B cell (primary cell): ENCODE data around the gene AZGP1. TPM values are rescaled to one million over a fixed set of nuclear protein-coding genes. Genes with fewer than 3 reads are reported as not detected.
A peak's percentile ranks its signal among the peaks of the same experiment; 100 is the strongest.

Experiments used
- ATAC-seq: fragments of 200-7000 bp; cut with Tn5 transposase; one replicate; pipeline ENCODE4 v1.10.0; 2021; ENCODE audit warnings: low read depth, mild to moderate bottlenecking, moderate number of reproducible peaks, moderate library complexity
- CTCF ChIA-PET: fragments of 350-600 bp; sonication (Branson Sonifier 250); formaldehyde crosslinking; loops from one replicate; lab custom pipeline; 2021; ENCODE audit warnings: antibody characterized with exemption, inconsistent platforms; lab: Charles Lee
- POLR2A ChIA-PET: fragments of 350-600 bp; sonication (Branson Sonifier 250); formaldehyde crosslinking; loops from one replicate; lab custom pipeline; 2021; ENCODE audit warnings: antibody characterized with exemption; lab: Charles Lee
- DNase-seq: peaks from one replicate; pipeline ENCODE4 v3.0.0; 2013
- H2AFZ ChIP-seq: 2 replicates; pipeline ENCODE4 v1.6.1; 2012; ENCODE audit warnings: mild to moderate bottlenecking, low read depth, low read length; ENCODE audit not compliant: insufficient read depth, poor library complexity, severe bottlenecking
- H3K27ac ChIP-seq, 2 donors: 1 replicate in 1 of 2; 2 replicates in 1 of 2; pipeline ENCODE4 v1.5.1; 2012 to 2013; ENCODE audit warnings: low read length in 2 of 2, mild to moderate bottlenecking in 2 of 2, moderate library complexity in 1 of 2
- H3K27me3 ChIP-seq, 4 experiments: fragments of 200-600 bp in 1 of 4; sonication (generic) in 1 of 4; replicated peaks in 1 of 4; 1 replicate in 2 of 4; 2 replicates in 2 of 4; pipeline versions ENCODE4 v1.6.1 to v1.7.0; 2013 to 2016; ENCODE audit warnings: low read length in 3 of 4, mild to moderate bottlenecking in 2 of 4, mixed read lengths in 1 of 4, moderate library complexity in 1 of 4; ENCODE audit not compliant: insufficient read depth in 4 of 4, control insufficient read depth in 3 of 4; ENCODE audit errors: control extremely low read depth in 1 of 4
- H3K36me3 ChIP-seq, 2 experiments: replicated peaks in 1 of 2; 1 replicate in 1 of 2; 2 replicates in 1 of 2; pipeline versions ENCODE4 v1.6.1 to v1.7.1; 2013; ENCODE audit warnings: low read length in 1 of 2; ENCODE audit not compliant: insufficient read depth in 2 of 2, control insufficient read depth in 1 of 2; ENCODE audit errors: control extremely low read depth in 1 of 2, extremely low read depth in 1 of 2
- H3K4me1 ChIP-seq, 2 donors: fragments of 200-600 bp in 1 of 2; sonication (generic) in 1 of 2; 1 replicate in 1 of 2; 2 replicates in 1 of 2; pipeline versions ENCODE4 v1.5.1 to v1.6.1; 2013 to 2017; ENCODE audit warnings: low read length in 2 of 2; ENCODE audit not compliant: control insufficient read depth in 2 of 2, insufficient read depth in 2 of 2
- H3K4me2 ChIP-seq: replicated peaks from 2 replicates; pipeline ENCODE3; 2012; ENCODE audit warnings: mild to moderate bottlenecking, low read depth, low read length; ENCODE audit not compliant: poor library complexity, severe bottlenecking
- H3K4me3 ChIP-seq, 5 experiments: fragments of 200-600 bp in 1 of 5; sonication (generic) in 1 of 5; 1 replicate in 3 of 5; 2 replicates in 2 of 5; pipeline versions ENCODE4 v1.5.1 to v1.7.0; 2011 to 2016; ENCODE audit warnings: low read length in 4 of 5, mild to moderate bottlenecking in 4 of 5, low read depth in 2 of 5, control low read depth in 1 of 5, moderate library complexity in 1 of 5; ENCODE audit not compliant: insufficient read depth in 1 of 5; ENCODE audit errors: control extremely low read depth in 1 of 5, extremely low read depth in 1 of 5
- H3K79me2 ChIP-seq: fragments of 200-600 bp; sonication (generic); one replicate; pipeline ENCODE4 v1.6.0; 2016; ENCODE audit warnings: low read length; ENCODE audit not compliant: control insufficient read depth, insufficient read depth
- H3K9ac ChIP-seq: fragments of 200-600 bp; sonication (generic); 2 replicates; pipeline ENCODE4 v1.6.1; 2017; ENCODE audit warnings: mild to moderate bottlenecking, low read length, moderate library complexity
- H3K9me3 ChIP-seq, 3 donors: one replicate each; pipeline versions ENCODE4 v1.6.1 to v1.7.1; 2013; ENCODE audit warnings: low read length in 2 of 3; ENCODE audit not compliant: control insufficient read depth in 2 of 3, insufficient read depth in 1 of 3; ENCODE audit errors: control extremely low read depth in 1 of 3
- H4K20me1 ChIP-seq: 2 replicates; pipeline ENCODE4 v1.6.0; 2012; ENCODE audit warnings: mild to moderate bottlenecking, low read length; ENCODE audit not compliant: insufficient read depth, control insufficient read depth, poor library complexity, severe bottlenecking
- H3K27ac Mint-ChIP-seq: one replicate; pipeline ENCODE4 v1.8.0; 2021; ENCODE audit warnings: mixed read lengths
- H3K27me3 Mint-ChIP-seq: one replicate; pipeline ENCODE4 v1.8.0; 2021; ENCODE audit warnings: mixed read lengths
- H3K4me1 Mint-ChIP-seq: one replicate; pipeline ENCODE4 v1.8.0; 2021; ENCODE audit warnings: mixed read lengths
- H3K4me3 Mint-ChIP-seq: one replicate; pipeline ENCODE4 v1.8.0; 2021; ENCODE audit warnings: mixed read lengths
- H3K9me3 Mint-ChIP-seq: one replicate; pipeline ENCODE4 v1.8.0; 2022; ENCODE audit warnings: mixed read lengths; ENCODE audit not compliant: insufficient read depth
- CTCF ChIP-seq: fragments of 200-600 bp; IDR thresholded peaks from one replicate; pipeline ENCODE4 v1.8.0; 2022; ENCODE audit warnings: antibody characterized with exemption, mild to moderate bottlenecking
- EZH2 ChIP-seq: IDR thresholded peaks from 2 replicates; pipeline ENCODE4 v1.6.1; 2012; ENCODE audit warnings: borderline replicate concordance, low read depth, mild to moderate bottlenecking, moderate library complexity, low read length; ENCODE audit not compliant: insufficient read depth, poor library complexity, severe bottlenecking
- WGBS: methylation state at CpG from one replicate; pipeline ENCODE4 v1.1.5; 2013; ENCODE audit warnings: missing lambda C conversion rate; ENCODE audit not compliant: insufficient coverage; 5-methylcytosine and 5-hydroxymethylcytosine counted together
- intact Hi-C: fragments of 100-400 bp; cut with micrococcal nuclease; formaldehyde crosslinking; loops from one replicate; pipeline ENCODE4 v1.10.0; 2022
- polyA plus RNA-seq: library from polyadenylated mRNA; depleted of rRNA; stranded (reverse); fragments of >200 nt; gene quantifications from 2 replicates; pipeline ENCODE4 v1.2.3, GENCODE V29; 2012
- small RNA-seq: library from RNA; depleted of rRNA; stranded (forward); fragments of <200 nt; gene quantifications from one replicate; pipeline ENCODE3, GENCODE V24; 2012; ENCODE audit warnings: low replicate concordance, low read depth; ENCODE audit not compliant: insufficient read length
- total RNA-seq, 2 donors: library from RNA; stranded (reverse); fragments of 120-200 nt in 1 of 2; gene quantifications; 1 replicate in 1 of 2; 2 replicates in 1 of 2; pipeline versions ENCODE4 v1.2.3 to v1.2.4, GENCODE V29; 2013 to 2022

Gene AZGP1
- total and polyA plus RNA-seq, 2 donors (not counting 1 experiment from before 2014, with no cell fraction given), result not detected

- Histone ChIP-seq H3K4me3 (peak within 1 kb of the TSS; percentile 65 to 89 (median 78)), H3K27ac (peak within 1 kb of the TSS; percentile 81 to 93), H3K9ac (peak within 1 kb of the TSS; percentile 89), H3K4me2 (peak within 1 kb of the TSS; percentile 80), H3K9me3 (peaks cover 0 to 4% (median 0%) of the 10 kb centered on the region in 3 donors), H3K79me2 (peaks cover 58% of the 10 kb centered on the region), H3K36me3 (peaks cover 0 to 20% of the 10 kb centered on the region in 2 experiments), H2AFZ (peak within 1 kb of the TSS; percentile 97), H3K4me1 (peaks cover 32 to 35% of the 10 kb centered on the region in 2 donors), H3K27me3 (no peaks in the 10 kb centered on the region), H4K20me1 (peaks cover 7% of the 10 kb centered on the region)
- ATAC-seq, result peak; percentile 97
- H3K4me1 Mint-ChIP-seq, result peaks cover 47% of the 10 kb centered on the region
- H3K27me3 Mint-ChIP-seq, result peaks cover 6% of the 10 kb centered on the region
- intact Hi-C loops, result loop anchor here (1.0 to 2.0 kb wide), 5 partner anchors 96 to 360 kb away; partner anchors contain the start of genes ZKSCAN1, ZNF3, ZNF655 and ZSCAN21
- POLR2A ChIA-PET, result interaction anchor here (0.5 to 1.2 kb wide), 8 partner anchors 13 to 509 kb away, joined by 3 to 8 read pairs (median 4); partner anchors contain the start of genes AP4M1, MCM7, ZCWPW1 and ZSCAN21
- peak; percentile 92 for DNase-seq
- H3K4me3 Mint-ChIP-seq, result peak within 1 kb of the TSS; percentile 96
- WGBS, result 2% methylated on average over 81 of the region's 81 CpGs
- no peaks in the 10 kb centered on the region for H3K9me3 Mint-ChIP-seq
- TF ChIP-seq EZH2, result no peak
- TF ChIP-seq CTCF, result peak; percentile 21
- CTCF ChIA-PET, result interaction anchor here (0.7 to 9.2 kb wide), 11 partner anchors 9 to 786 kb away, joined by 3 to 94 read pairs (median 3); partner anchors contain the start of genes POP7 and ZSCAN25
- peak within 1 kb of the TSS; percentile 97 for H3K27ac Mint-ChIP-seq
Observed at GRCh38 chr7:99918959-99919813, 56.6 kb downstream of the AZGP1 start, which contains the start of gene TRIM4. Gene TRIM4 (minus strand): TSS chr7:99919530. CDS start chr7:99919401, 129 bp downstream.

Small RNA genes lying within 50 kb of the gene (small RNA-seq; reads per million reads assigned to genes)
- gene RF00019, result not detected
- not detected for gene RF00561

Other genes starting within 250 kb of the AZGP1 start
- gene CYP3A7, start 240.8 kb downstream of the AZGP1 start, total RNA-seq, result not detected in 2 replicates
- gene CYP3A7, start 240.8 kb downstream of the AZGP1 start, polyA plus RNA-seq, result not detected in 2 replicates
- gene CYP3A4, start 191.8 kb downstream of the AZGP1 start, total RNA-seq, result not detected in 2 replicates
- gene CYP3A4, start 191.8 kb downstream of the AZGP1 start, polyA plus RNA-seq, result not detected in 2 replicates
- gene CYP3A43, start 148.0 kb downstream of the AZGP1 start, total RNA-seq, result not detected in 2 replicates
- gene CYP3A43, start 148.0 kb downstream of the AZGP1 start, polyA plus RNA-seq, result not detected in 2 replicates
- gene OR2AE1, start 99.0 kb downstream of the AZGP1 start, total RNA-seq, result 1.2 and 1.3 TPM in 2 replicates
- gene OR2AE1, start 99.0 kb downstream of the AZGP1 start, polyA plus RNA-seq, result 0.22 and 0.43 TPM in 2 replicates
- gene TRIM4, start 56.5 kb downstream of the AZGP1 start, total RNA-seq, result 56.7 and 58.1 TPM in 2 replicates
- gene TRIM4, start 56.5 kb downstream of the AZGP1 start, polyA plus RNA-seq, result 14.2 and 15.1 TPM in 2 replicates
- gene GJC3, start 46.4 kb downstream of the AZGP1 start, total RNA-seq, result not detected in 2 replicates
- not detected in 2 replicates for gene GJC3, start 46.4 kb downstream of the AZGP1 start, polyA plus RNA-seq
- 89.3 and 97.4 TPM in 2 replicates for gene ZKSCAN1, start 39.6 kb upstream of the AZGP1 start, total RNA-seq
- 12.9 and 14.0 TPM in 2 replicates for gene ZKSCAN1, start 39.6 kb upstream of the AZGP1 start, polyA plus RNA-seq
- gene ZSCAN21, start 73.7 kb upstream of the AZGP1 start, total RNA-seq, result 12.9 and 13.2 TPM in 2 replicates
- 6.7 and 8.3 TPM in 2 replicates for gene ZSCAN21, start 73.7 kb upstream of the AZGP1 start, polyA plus RNA-seq
- 44.8 and 48.5 TPM in 2 replicates for gene ZNF3, start 105.7 kb upstream of the AZGP1 start, total RNA-seq
- gene ZNF3, start 105.7 kb upstream of the AZGP1 start, polyA plus RNA-seq, result 19.2 and 21.5 TPM in 2 replicates
- 75.1 and 79.6 TPM in 2 replicates for gene COPS6, start 112.9 kb upstream of the AZGP1 start, total RNA-seq
- 68.6 and 76.5 TPM in 2 replicates for gene COPS6, start 112.9 kb upstream of the AZGP1 start, polyA plus RNA-seq
- gene MCM7, start 125.4 kb upstream of the AZGP1 start, total RNA-seq, result 147 and 154 TPM in 2 replicates
- gene MCM7, start 125.4 kb upstream of the AZGP1 start, polyA plus RNA-seq, result 171 and 190 TPM in 2 replicates
- gene AP4M1, start 125.6 kb upstream of the AZGP1 start, total RNA-seq, result 17.6 and 18.3 TPM in 2 replicates
- 7.7 and 9.0 TPM in 2 replicates for gene AP4M1, start 125.6 kb upstream of the AZGP1 start, polyA plus RNA-seq
- gene TAF6, start 143.3 kb upstream of the AZGP1 start, total RNA-seq, result 65.2 and 65.8 TPM in 2 replicates
- 35.5 and 48.3 TPM in 2 replicates for gene TAF6, start 143.3 kb upstream of the AZGP1 start, polyA plus RNA-seq
- gene CNPY4, start 143.6 kb upstream of the AZGP1 start, total RNA-seq, result 13.9 and 16.8 TPM in 2 replicates
- 8.0 and 9.0 TPM in 2 replicates for gene CNPY4, start 143.6 kb upstream of the AZGP1 start, polyA plus RNA-seq
- 4.5 TPM in 2 replicates for gene MBLAC1, start 150.9 kb upstream of the AZGP1 start, total RNA-seq
- 1.4 and 1.6 TPM in 2 replicates for gene MBLAC1, start 150.9 kb upstream of the AZGP1 start, polyA plus RNA-seq
- 214 TPM in 2 replicates for gene LAMTOR4, start 172.9 kb upstream of the AZGP1 start, total RNA-seq
- gene LAMTOR4, start 172.9 kb upstream of the AZGP1 start, polyA plus RNA-seq, result 393 and 448 TPM in 2 replicates
- 71.2 and 75.8 TPM in 2 replicates for gene TRAPPC14, start 182.7 kb upstream of the AZGP1 start, total RNA-seq
- gene TRAPPC14, start 182.7 kb upstream of the AZGP1 start, polyA plus RNA-seq, result 55.3 and 64.8 TPM in 2 replicates
- 0.44 and 0.74 TPM in 2 replicates for gene GAL3ST4, start 192.6 kb upstream of the AZGP1 start, total RNA-seq
- gene GAL3ST4, start 192.6 kb upstream of the AZGP1 start, polyA plus RNA-seq, result 1.1 and 3.0 TPM in 2 replicates
- gene GPC2, start 201.3 kb upstream of the AZGP1 start, total RNA-seq, result 4.1 and 6.1 TPM in 2 replicates
- gene GPC2, start 201.3 kb upstream of the AZGP1 start, polyA plus RNA-seq, result 3.9 and 7.7 TPM in 2 replicates
- gene STAG3, start 201.9 kb upstream of the AZGP1 start, total RNA-seq, result 22.0 and 24.8 TPM in 2 replicates
- 10.8 and 33.4 TPM in 2 replicates for gene STAG3, start 201.9 kb upstream of the AZGP1 start, polyA plus RNA-seq
- 51.2 and 51.4 TPM in 2 replicates for gene PVRIG, start 243.9 kb upstream of the AZGP1 start, total RNA-seq
- 6.7 and 16.2 TPM in 2 replicates for gene PVRIG, start 243.9 kb upstream of the AZGP1 start, polyA plus RNA-seq